ENCODE measurements around the gene FAM43A. TPM values are rescaled to one million over a fixed set of nuclear protein-coding genes. Genes with fewer than 3 reads are reported as not detected.
A peak's percentile ranks its signal among the peaks of the same experiment; 100 is the strongest.

Gene FAM43A, protein sequence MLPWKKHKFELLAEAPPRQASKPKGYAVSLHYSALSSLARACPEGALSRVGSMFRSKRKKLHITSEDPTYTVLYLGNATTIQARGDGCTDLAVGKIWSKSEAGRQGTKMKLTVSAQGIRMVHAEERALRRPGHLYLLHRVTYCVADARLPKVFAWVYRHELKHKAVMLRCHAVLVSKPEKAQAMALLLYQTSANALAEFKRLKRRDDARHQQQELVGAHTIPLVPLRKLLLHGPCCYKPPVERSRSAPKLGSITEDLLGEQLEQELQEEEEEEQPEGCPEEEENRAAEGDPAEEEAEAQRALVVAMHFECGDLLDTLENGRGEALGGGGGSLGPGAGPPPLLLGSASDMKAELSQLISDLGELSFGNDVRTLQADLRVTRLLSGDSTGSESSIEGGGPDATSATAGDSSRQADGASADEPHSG
- 1 to 10 TPM; 5.0 to 9.3 (median 7.3) TPM for polyA plus RNA-seq (ENCODE audit: insufficient read length in 3 of 3)
- long read RNA-seq, donor 1, transcript FAM43A-201 (1 exons, 2,494 nt), result major isoform, 5 of 5 reads
- long read RNA-seq, donor 1, partial matches to known transcripts, result 0 of 5 reads
- long read RNA-seq, donor 1, other reads (novel, unspliced or antisense), result 0 of 5 reads
- long read RNA-seq, donor 2, transcript FAM43A-201 (1 exons, 2,494 nt), result major isoform, 8 of 8 reads
- long read RNA-seq, donor 2, partial matches to known transcripts, result 0 of 8 reads
- long read RNA-seq, donor 2, other reads (novel, unspliced or antisense), result 0 of 8 reads
- long read RNA-seq, donor 3, transcript FAM43A-201 (1 exons, 2,494 nt), result major isoform, 6 of 6 reads
- long read RNA-seq, donor 3, partial matches to known transcripts, result 0 of 6 reads
- long read RNA-seq, donor 3, other reads (novel, unspliced or antisense), result 0 of 6 reads
- long read RNA-seq, donor 4, transcript FAM43A-201 (1 exons, 2,494 nt), result major isoform, 8 of 8 reads
- long read RNA-seq, donor 4, partial matches to known transcripts, result 0 of 8 reads
- long read RNA-seq, donor 4, other reads (novel, unspliced or antisense), result 0 of 8 reads
- long read RNA-seq, donor 5, transcript FAM43A-201 (1 exons, 2,494 nt), result major isoform, 9 of 9 reads
- long read RNA-seq, donor 5, partial matches to known transcripts, result 0 of 9 reads
- long read RNA-seq, donor 5, other reads (novel, unspliced or antisense), result 0 of 9 reads
- long read RNA-seq, donor 6, transcript FAM43A-201 (1 exons, 2,494 nt), result major isoform, 10 of 10 reads
- long read RNA-seq, donor 6, partial matches to known transcripts, result 0 of 10 reads
- long read RNA-seq, donor 6, other reads (novel, unspliced or antisense), result 0 of 10 reads
- long read RNA-seq, donor 7, transcript FAM43A-201 (1 exons, 2,494 nt), result major isoform, 20 of 20 reads
- long read RNA-seq, donor 7, partial matches to known transcripts, result 0 of 20 reads
- long read RNA-seq, donor 7, other reads (novel, unspliced or antisense), result 0 of 20 reads
- long read RNA-seq, donor 8, transcript FAM43A-201 (1 exons, 2,494 nt), result major isoform, 15 of 15 reads
- long read RNA-seq, donor 8, partial matches to known transcripts, result 0 of 15 reads
- long read RNA-seq, donor 8, other reads (novel, unspliced or antisense), result 0 of 15 reads
- long read RNA-seq, donor 9, transcript FAM43A-201 (1 exons, 2,494 nt), result major isoform, 11 of 11 reads
- long read RNA-seq, donor 9, partial matches to known transcripts, result 0 of 11 reads
- long read RNA-seq, donor 9, other reads (novel, unspliced or antisense), result 0 of 11 reads
- long read RNA-seq, donor 10, transcript FAM43A-201 (1 exons, 2,494 nt), result major isoform, 10 of 10 reads
- long read RNA-seq, donor 10, partial matches to known transcripts, result 0 of 10 reads
- long read RNA-seq, donor 10, other reads (novel, unspliced or antisense), result 0 of 10 reads
- long read RNA-seq, donor 11, transcript FAM43A-201 (1 exons, 2,494 nt), result major isoform, 11 of 11 reads
- long read RNA-seq, donor 11, partial matches to known transcripts, result 0 of 11 reads
- long read RNA-seq, donor 11, other reads (novel, unspliced or antisense), result 0 of 11 reads
- long read RNA-seq, donor 12, transcript FAM43A-201 (1 exons, 2,494 nt), result major isoform, 8 of 8 reads
- long read RNA-seq, donor 12, partial matches to known transcripts, result 0 of 8 reads
- long read RNA-seq, donor 12, other reads (novel, unspliced or antisense), result 0 of 8 reads
- long read RNA-seq, donor 13, transcript FAM43A-201 (1 exons, 2,494 nt), result major isoform, 7 of 7 reads
- long read RNA-seq, donor 13, partial matches to known transcripts, result 0 of 7 reads
- long read RNA-seq, donor 13, other reads (novel, unspliced or antisense), result 0 of 7 reads
- long read RNA-seq, donor 14, result 0 reads
- long read RNA-seq, donor 15, transcript FAM43A-201 (1 exons, 2,494 nt), result major isoform, 6 of 6 reads
- long read RNA-seq, donor 15, partial matches to known transcripts, result 0 of 6 reads
- long read RNA-seq, donor 15, other reads (novel, unspliced or antisense), result 0 of 6 reads
- long read RNA-seq, donor 16, transcript FAM43A-201 (1 exons, 2,494 nt), result major isoform, 15 of 15 reads
- long read RNA-seq, donor 16, partial matches to known transcripts, result 0 of 15 reads
- long read RNA-seq, donor 16, other reads (novel, unspliced or antisense), result 0 of 15 reads

GRCh38 chr3:194685718-194686413 is at the start of gene FAM43A:
FAM43A (plus strand) TSS chr3:194685883; CDS start chr3:194686827, 944 bp downstream.
- DNase-seq, result peak; percentile 89

GRCh38 chr3:194637066-194637465 is 48.6 kb upstream of the FAM43A start:
- DNase-seq, result no peak

- DNase-seq, result no peak
Observed at GRCh38 chr3:194637541-194638400, 47.9 kb upstream of the FAM43A start.

GRCh38 chr3:194638991-194639605 is 46.6 kb upstream of the FAM43A start:
- DNase-seq, result no peak

DNA sequence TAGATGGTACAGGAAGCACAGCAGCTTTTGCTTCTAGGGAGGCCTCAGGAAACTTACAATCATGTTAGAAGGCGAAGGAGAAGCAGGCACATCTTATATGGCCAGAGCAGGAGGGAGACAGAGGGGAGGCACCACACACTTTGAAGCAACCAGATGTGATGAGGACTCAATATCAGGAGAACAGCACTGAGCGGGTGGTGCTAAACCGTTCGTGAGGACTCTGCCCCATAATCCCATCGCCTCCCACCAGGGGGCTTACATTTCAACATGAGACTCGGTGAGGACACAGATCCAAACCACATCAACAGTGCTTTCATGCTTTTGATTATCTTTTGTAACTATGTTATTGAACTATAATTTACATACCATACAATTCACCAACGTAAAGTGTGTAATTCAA is 44.9 kb upstream of the FAM43A start:
- no peak for DNase-seq

DNA sequence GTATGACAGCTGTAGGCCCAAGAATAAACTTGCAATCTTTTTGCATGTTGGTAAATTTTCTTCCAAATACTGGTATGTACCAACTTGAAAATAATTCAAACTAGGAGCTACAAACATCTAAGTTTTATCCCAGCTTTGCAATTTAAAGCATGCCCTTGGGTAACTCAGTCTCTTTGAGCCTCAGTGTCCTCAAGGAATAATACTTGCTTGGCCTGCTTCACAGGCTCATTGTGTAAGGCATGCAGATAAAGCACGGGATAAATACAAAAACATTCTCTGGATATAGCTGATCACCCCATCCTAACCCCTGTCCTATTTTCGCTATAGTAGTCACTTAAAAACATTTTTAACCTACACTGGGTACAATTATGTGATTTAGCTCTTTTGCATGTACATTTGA is 42.9 kb upstream of the FAM43A start:
- DNase-seq, result no peak

DNA sequence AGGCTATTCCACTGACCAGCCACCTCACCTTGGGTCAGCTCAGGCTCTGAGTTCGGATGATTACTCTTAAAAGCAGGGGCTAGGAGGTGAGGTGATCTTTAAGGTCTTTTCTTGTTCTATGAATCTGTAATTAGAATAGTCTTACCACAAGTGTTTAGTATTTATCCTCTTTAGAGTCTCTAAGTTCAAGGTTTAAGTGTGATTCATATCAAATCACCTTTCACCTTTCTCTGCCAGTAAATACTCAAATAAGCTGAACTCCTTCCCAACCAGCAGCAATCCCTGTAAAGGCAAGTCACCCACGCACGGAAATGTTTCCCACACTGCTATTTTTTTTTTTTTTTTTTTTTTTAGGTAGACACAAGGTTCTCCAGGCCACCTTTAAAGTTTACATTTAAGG is 37.9 kb upstream of the FAM43A start:
- no peak for DNase-seq

DNA sequence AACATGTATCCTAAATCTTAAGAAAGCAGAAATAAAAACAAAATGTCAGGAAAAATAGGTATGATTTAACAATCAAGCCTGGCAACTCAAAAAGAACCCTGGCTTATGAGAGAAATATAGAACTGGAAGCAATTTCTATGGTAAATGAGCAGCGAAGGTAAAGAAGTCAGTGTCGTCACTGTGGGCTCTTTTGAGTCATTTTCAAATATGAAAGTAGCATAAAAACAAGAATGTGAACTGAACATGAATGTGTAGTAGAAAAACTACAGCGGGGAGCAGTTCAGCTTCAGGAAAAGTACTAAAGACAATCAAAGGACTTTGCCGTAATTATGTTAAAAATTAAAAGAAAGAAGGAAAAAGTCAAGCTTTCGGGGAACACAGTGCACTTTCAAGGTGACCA is 31.2 kb upstream of the FAM43A start:
- DNase-seq, result no peak

DNA sequence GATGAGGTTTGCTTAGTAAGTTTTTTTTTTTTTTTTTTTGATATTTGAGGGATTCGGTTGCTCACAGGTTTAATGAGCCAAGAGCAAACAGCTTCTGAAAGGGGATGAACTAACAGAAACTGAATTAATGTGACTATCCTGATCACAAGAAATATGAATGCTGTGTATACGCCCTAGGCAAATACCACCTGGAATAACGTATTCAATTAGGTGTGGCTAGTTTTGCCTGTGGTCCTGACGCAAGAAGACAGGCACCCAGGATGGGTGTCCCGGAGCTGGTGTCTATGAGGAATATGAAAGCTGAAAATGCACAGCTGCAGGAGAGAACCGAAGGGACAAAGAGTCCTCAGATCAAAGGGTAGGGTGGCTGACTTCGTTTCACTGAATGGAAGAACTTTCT is 28.2 kb upstream of the FAM43A start:
- no peak for DNase-seq

GRCh38 chr3:194658477-194659242 is 27.0 kb upstream of the FAM43A start:
- DNase-seq, result no peak

DNA sequence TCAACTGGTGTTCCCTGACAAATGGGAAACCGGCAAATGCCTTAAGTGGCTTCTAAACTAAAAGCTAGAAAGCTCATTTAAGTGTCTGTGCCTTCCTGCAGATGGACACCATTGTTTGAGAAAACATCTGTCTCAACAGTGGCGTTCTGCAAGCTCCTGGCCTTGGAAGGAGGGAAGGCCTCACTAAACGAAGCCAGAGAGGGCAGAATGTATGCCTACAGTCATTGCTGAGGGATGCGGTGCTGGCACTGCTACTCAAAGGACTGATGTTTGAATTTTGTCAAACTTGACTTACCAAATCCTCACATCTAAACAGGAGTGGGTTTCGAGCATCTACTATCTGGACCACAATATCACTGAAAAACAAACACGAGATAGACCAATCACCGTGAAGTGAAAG is 25.9 kb upstream of the FAM43A start:
- no peak for DNase-seq

- DNase-seq, result no peak
Observed at GRCh38 chr3:194661374-194661773, 24.3 kb upstream of the FAM43A start.

GRCh38 chr3:194661946-194662345 is 23.7 kb upstream of the FAM43A start:
- no peak for DNase-seq

DNA sequence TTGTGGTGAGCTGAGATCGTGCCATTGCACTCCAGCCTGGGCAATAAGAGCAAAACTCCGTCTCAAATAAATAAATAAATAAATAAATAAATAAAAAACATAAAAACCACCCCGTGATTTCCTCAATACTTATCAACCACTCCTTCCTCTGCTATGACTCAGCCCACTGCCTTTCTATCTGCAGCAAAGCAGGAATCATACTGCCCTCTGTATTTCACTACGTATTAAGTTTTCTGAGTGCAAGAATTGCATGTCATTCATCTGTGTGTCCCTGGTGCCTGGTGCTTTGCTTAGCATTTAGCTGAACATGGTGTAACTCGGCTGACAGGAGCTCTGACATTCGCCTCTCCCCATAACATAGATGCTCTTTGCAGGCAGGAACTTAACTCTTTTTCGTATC is 20.8 kb upstream of the FAM43A start:
- DNase-seq, result no peak

DNA sequence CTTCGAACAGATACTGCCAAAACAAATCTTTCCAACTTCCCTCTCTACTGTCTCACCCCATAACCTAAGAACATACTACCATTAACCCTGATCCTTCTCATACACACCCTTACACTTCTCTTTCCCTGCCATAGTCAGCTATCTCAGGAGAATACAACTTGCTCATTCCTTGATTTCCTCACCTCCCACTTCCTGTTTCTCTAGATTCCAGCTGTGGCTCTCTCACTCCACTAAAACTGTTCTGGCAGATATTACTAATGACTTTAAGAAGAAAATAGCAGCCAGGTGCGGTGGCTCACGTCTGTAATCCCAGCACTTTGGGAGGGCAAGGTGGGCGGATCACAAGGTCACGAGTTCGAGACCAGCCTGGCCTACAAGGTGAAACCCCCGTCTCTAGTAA is 18.3 kb upstream of the FAM43A start:
- DNase-seq, result no peak

GRCh38 chr3:194671511-194671899 is 14.2 kb upstream of the FAM43A start:
- DNase-seq, result no peak
